Mammary epithelial cell (primary cell): ENCODE results near the gene PTN.

Experiments used
- CTCF ChIP-seq, 2 donors: IDR thresholded peaks in 1 of 2; conservative IDR thresholded peaks in 1 of 2; 2 replicates each; pipeline ENCODE4 v1.5.1; 2011 to 2012; ENCODE audit warnings: inconsistent platforms in 2 of 2, low read length in 2 of 2, mild to moderate bottlenecking in 2 of 2, control low read depth in 1 of 2, low read depth in 1 of 2; ENCODE audit not compliant: insufficient read depth in 1 of 2; ENCODE audit errors: extremely low read depth in 1 of 2
- EZH2 ChIP-seq: IDR thresholded peaks from 2 replicates; pipeline ENCODE4 v1.6.1; 2012; ENCODE audit warnings: low read length, inconsistent platforms, borderline replicate concordance

DNA sequence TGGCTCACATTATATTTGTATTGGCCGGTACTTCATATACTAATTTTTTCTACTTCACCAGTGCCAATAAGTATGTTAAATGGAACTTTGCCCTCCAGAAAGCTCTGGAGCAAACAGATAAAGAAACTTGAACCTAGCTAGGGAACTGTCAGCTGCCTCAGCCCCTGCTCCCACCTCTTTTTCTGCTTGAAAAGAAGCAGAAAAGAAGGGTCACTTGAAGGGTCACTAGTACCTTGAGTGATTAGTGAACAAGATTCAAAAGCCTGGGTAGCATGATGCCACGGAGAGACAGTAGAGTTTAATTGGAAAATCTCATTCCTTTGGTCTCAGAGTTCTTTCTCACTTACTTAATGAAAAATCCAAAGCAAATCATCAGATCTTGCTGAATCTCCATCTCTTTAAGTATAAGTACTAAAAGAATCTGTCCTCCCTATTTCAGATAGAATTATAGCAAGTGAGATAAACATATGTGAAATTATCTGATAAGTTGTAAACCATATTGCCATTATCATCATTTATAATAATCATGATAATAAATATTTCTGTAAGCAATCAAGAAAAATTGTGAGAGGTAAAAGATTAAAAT lies 47.7 kb downstream of the PTN start:
- TF ChIP-seq CTCF (conservative IDR thresholded peaks at IDR 0.05 in 1 of 2, IDR thresholded peaks at IDR 0.05 in 1 of 2; ENCODE audit: extremely low read depth in 1 of 2, insufficient read depth in 1 of 2, low read depth in 1 of 2, low read length in 2 of 2) (no peak), EZH2 (no peak)
